NCI-H82 (cell line): Measurements from ENCODE around the gene COL19A1.
"Not testable (repeated sequence)": the region's sequence is repeated elsewhere in the genome, so short reads cannot be mapped to it uniquely, and the experiment has no call there.

Experiments used
- DNase-seq: peaks from one replicate; lab custom pipeline; 2025; lab: John Stamatoyannopoulos, UW

The COL19A1 gene

DNA sequence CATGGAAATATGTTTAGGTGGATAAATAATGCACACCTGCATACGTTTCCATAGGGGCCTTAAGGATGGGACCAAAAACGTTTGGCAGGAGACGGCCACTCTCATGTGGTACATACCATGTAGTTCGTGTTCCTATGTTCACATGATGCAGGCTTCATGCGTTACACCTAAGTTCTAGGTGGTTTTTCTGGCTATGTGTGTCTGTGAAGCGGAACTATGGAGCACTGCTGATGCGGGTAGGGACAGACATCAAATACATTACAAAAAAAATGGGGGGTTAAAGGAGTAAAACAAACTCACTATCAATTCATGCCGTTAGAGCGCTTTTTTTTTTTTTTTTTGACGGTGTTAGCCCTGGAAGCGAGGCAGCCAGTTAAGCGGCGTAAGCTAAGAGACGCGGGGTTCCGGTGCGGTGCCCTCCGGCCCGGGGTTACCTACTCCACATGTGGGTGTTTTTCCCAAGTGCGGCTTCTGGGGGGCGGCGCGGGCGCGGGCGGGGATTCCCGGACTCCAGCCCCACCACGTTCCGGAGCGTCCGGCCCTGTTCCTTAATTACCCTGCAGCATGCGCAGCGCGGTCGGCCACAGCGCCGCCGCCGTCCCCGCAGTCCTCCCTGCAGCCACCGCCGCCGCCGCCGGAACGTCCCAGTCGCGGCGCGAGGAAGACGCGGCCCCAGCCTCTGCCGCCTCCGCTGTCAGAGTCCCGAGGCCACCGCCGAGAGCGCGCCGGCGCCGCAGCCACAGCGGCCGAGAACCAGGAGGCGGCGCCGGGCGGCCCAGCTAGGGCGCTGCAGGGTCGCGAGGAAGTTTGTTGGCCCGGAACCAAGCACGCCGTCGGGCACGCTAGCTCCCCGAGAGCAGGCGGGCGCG is 648 bp downstream of the COL19A1 start:
- DNase-seq = peak; percentile 64

- DNase-seq = peak; percentile 69
Observed at GRCh38 chr6:69867639-69867976, 1.3 kb downstream of the COL19A1 start.

DNA sequence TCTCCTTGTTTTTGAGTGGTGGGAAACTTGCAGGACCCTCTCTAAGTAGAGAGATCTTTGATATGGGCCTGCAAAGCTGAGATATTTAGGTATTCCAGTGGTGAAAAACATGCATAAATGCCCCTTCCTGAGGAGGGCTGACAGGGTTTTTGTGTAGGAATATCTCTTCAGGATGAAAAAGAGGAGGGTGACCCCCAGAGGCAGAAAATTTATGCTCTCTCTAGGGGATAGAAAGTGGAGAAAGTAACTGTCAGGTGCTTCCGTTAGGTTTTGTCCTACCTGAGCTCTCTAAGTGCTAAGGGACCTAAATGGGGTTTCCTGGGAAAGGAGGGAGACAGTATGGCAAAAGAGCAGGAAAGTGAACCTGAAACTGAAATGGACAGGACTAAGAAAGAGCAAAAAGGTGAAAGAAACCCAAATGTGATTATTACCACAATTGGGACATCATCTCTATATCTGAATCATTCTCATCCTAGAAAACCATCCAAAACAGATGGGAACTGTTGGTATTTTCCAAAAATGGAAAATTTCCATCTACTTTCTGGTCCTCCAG is 2.0 kb downstream of the COL19A1 start:
- no peak for DNase-seq

- DNase-seq = peak; percentile 55
Observed at GRCh38 chr6:69868961-69869360, 2.6 kb downstream of the COL19A1 start.

- peak; percentile 5 for DNase-seq
Observed at GRCh38 chr6:69871107-69871506, 4.8 kb downstream of the COL19A1 start.

DNA sequence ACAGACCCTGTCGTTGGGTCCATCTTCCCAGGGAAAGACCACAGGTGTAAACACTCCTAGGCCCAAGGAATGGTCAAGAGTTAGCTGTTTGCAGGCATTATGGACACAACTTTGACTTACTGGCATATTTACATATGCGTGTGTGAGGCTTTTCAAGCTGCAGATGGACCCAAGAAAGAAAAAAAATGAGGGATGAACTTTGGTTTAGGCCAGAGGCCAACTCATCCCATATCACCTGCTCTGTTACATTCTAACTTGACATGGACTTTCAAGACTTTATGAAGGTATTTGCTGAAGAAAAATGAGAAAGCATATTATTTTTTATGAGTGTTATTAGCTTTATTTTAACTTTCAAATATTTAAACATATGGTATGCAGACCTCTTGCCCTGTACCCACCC is 6.9 kb downstream of the COL19A1 start:
- DNase-seq = no peak

DNA sequence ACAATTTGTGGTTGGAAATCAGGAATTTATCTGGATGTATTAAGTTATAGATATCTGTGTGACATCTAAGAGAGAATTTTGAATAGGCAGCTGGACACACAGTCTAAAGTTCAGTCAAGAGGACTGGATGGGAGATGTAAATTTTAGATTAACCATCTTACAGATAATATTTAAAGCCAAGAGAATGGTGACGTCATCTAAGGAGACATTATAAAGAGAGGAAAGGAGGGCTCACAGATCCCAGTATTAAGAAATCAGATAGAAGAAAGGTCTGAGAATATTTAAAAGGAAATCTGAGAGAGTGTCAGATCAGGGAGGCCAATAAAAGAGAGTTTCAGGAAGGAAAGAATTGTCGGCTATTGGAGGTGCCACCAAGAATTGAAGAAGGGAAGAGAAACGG is 9.4 kb downstream of the COL19A1 start:
- DNase-seq = no peak

- no peak for DNase-seq
Observed at GRCh38 chr6:69878795-69879194, 12.4 kb downstream of the COL19A1 start.

GRCh38 chr6:69880601-69881000 is 14.2 kb downstream of the COL19A1 start:
- DNase-seq = no peak

GRCh38 chr6:69881322-69882151 is 15.2 kb downstream of the COL19A1 start:
- no peak for DNase-seq

DNA sequence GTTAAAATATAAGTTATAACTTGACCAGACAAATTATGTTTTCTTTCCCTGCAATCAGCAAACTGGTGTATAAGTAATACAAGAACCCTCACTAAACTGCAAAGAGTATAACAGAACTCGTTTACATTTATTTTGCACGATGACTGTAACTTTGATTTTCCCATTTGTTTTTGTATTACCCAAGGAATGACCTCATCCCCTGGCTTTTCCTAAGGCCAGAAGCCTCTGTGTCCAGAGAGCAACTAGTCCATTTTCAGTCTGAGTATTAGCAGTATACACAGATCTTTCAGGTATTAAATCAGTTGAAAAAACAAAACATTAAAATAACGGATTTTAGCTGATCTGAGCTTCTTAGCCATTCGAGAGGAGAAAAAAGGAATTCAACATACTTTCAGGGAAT is 17.2 kb downstream of the COL19A1 start:
- no peak for DNase-seq

DNA sequence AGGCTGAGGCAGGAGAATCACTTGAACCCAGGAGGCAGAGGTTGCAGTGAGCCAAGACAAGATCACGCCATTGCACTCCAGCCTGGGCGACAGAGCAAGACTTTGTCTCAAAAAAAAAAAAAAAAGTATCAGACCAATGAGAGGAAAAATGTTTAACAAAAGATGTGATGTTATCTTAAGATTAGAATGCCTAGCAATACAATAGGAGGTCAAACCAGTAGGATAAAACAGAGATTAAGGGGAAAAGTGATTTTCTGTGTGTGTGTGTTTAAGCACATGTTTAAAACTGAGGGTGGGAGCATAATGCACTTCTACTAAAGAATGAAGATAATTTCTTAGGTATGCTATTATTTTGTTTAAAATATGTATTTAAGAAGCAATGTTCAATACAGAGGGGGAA is 17.9 kb downstream of the COL19A1 start:
- DNase-seq = no peak

DNA sequence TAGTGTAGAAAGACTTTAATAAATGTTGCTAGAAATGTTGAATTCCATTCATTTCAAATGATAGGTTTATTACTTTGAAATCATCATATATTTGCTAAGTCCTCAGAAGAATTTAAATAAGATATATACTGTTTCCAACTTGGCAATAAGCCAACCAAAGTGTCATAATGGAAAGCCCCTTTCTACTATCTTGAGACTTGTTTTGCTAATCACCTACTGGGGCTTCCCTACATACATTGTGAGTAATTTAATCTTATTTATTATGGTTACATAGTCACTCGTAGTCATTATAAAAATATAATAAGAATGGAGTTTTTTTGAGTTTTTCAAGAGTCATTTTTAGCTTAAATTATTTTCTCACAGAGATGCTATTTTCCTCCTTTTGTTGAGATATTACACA is 20.7 kb downstream of the COL19A1 start:
- no peak for DNase-seq

GRCh38 chr6:69887714-69888345 is 21.5 kb downstream of the COL19A1 start:
- DNase-seq = no peak

DNA sequence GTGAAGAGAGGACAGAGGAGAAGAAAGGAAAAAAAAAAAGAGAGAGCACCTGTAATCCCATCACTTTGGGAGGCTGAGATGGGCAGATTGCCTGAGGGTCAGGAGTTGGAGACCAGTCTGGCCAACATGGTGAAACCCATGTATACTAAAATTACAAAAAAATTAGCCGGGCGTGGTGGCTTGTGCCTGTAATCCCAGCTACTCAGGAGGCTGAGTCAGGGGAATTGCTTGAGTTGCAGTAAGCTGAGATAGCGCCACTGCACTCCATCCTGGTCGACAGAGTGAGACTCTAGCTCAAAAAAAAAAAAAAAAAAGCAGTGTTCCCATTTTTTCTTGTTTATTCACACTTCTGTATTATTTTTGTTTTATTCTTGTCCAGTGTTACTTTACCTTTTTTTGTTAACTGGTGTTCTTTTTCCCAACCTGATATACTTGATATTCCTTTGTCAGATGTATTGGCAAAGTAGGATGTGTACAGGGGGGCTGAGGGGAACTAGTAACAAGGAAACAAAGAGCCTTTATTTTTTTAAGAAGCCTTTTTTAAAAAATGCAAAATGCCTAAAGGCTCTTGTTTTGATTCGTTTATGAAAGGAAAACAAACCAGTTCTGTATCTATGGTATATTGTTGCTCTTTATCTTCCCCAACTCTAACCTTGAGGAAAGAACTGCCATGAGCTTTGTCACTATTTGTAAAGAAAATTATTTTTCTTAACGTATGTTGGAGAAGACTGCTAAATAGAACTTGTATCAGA is 22.3 kb downstream of the COL19A1 start:
- no peak for DNase-seq

DNA sequence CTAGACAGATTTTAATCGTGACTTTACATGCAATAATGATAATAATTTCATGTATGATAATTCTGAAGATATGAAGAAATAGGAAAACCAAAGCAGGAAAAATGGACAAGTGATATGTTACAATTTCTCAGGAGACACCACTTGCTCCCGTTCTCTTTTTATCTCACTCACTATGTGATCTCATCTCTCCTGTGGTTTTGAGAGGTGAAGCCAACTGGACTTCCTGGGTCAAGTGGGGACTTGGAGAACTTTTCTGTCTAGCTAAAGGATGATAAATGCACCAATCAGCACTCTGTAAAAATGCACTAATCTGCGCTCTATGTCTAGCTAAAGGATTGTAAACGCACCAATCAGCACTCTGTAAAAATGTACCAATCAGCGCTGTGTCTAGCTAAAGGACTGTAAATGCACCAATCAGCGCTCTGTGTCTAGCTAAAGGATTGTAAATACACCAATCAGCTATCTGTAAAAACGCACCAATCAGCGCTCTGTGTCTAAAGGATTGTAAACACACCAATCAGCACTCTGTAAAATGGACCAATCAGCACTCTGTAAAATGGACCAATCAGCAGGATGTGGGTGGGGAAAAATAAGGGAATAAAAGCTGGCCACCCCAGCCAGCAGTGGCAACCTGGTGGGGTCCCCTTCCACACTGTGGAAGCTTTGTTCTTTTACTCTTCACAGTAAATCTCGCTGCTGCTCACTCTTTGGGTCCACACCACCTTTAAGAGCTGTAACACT is 23.0 kb downstream of the COL19A1 start:
- DNase-seq = not testable (repeated sequence)

DNA sequence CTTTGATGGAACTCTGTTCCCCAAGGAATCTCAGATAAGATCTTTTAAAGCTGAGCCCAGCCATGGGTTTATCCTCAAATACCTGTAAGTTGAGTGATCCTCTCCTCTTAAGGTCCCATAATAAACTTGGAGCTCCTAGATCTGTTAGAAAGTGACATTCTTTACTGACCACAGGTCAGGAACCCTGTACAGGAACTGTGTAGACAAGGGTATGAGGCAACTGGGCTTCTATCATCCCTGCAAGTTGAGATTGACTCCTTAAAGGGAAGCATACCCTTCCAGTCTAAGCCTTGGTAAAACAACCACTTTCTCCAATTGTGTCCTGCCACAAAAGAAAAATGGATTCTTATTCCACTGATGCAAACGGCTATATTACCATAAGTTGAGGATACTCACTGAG is 26.2 kb downstream of the COL19A1 start:
- not testable (repeated sequence) for DNase-seq

DNA sequence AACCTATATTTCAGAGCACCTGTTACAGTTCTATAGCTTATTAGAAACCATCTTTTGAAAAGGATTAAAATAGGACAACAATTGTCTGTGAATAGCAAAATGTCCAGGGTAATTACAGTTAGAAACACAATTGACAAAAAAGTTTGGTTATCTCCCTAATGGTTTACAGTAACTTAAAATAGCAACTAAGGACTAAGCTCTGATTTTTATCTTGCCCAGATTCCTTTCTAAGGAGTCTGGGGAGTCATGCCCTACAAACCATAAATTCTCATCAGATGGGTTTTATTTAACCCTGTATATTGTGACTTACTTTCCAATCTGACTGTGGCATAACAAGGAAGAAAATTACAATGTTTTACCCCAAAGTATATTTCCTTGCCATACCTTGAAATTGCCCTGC is 26.9 kb downstream of the COL19A1 start:
- not testable (repeated sequence) for DNase-seq

DNA sequence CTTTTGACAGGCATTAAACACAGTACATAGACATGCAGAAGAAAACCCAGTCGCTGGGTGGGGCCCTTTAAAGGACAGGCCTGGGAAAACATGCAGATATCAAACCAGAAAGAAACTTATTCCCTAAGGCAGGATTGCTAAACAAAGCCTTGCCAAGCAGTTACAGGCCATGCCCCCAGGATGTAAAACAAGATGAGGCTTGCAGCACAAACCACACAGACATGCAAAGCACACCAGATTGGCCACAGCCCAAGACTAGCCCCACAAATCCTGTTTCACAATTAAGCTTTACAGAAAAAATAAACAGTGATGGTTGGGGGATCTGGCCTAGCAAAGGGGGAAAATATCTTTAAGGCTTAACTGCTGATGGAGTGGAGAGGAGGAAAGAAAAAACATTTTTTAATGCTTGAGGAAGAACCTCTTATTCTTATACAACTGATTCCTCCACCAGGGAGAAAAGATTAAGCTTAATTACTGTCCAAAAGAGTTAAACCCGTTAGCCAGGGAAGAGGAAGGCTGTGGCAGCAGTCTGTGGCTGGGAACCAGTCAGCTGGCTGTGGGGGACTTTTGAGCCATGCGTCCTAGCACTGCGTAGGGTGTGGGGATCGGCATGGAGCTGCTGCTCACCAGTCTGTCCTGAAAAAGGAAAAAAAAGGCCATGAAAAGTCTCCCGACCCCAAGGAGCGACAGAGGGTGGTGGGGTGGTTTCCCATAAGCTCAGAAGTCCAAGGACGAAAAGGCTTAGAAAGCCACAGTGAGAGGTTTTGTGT is 28.4 kb downstream of the COL19A1 start:
- DNase-seq = peak; percentile 91

DNA sequence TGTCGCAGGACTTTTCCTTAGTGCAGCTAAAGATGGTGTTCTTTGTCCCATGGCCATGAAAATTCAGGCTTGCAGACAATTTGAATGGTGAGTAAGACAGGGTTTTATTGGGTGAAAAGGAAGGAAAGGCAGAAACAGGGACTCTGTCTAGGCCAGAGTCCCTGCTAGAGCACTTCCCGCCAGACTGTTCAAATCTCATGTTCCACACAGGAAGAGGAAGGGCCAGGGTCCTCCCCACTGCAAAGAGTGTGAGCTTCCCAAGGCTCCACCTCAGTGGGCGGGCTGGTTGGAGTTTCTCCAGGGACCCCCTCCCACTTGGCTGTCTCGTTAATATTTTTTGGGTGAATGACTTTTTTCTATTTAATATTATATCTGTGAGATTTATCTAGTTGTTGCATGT is 29.0 kb downstream of the COL19A1 start:
- peak; percentile 57 for DNase-seq
